HEK293 (cell line): ENCODE measurements around the gene OCA2.

ENCODE experiments used
- IKZF3 ChIP-seq: fragments of 450-650 bp; IDR thresholded peaks from 2 replicates; pipeline ENCODE4 v1.5.0; 2018; ENCODE audit warnings: missing biosample characterization, mild to moderate bottlenecking, missing genetic modification characterization, moderate library complexity
- REST ChIP-seq: fragments of 450-650 bp; formaldehyde crosslinking; IDR thresholded peaks from 2 replicates; pipeline ENCODE4 v1.5.1; 2016; ENCODE audit warnings: missing biosample characterization, missing genetic modification characterization
- ZNF121 ChIP-seq: fragments of 450-650 bp; formaldehyde crosslinking; IDR thresholded peaks from 2 replicates; pipeline ENCODE4 v1.5.1; 2016; ENCODE audit warnings: missing biosample characterization, missing genetic modification characterization
- TF ChIP-seq, protein P1 (sequence below): fragments of 450-650 bp; formaldehyde crosslinking; IDR thresholded peaks from 2 replicates; pipeline ENCODE4 v1.5.1; 2016; ENCODE audit warnings: missing biosample characterization, missing genetic modification characterization

GRCh38 chr15:27851858-27852210 is 247.3 kb downstream of the OCA2 start:
- TF ChIP-seq IKZF3 (no peak), REST (tag by site-specific recombination) (no peak), ZNF121 (tag by site-specific recombination) (no peak)
- TF ChIP-seq, protein P1, sequence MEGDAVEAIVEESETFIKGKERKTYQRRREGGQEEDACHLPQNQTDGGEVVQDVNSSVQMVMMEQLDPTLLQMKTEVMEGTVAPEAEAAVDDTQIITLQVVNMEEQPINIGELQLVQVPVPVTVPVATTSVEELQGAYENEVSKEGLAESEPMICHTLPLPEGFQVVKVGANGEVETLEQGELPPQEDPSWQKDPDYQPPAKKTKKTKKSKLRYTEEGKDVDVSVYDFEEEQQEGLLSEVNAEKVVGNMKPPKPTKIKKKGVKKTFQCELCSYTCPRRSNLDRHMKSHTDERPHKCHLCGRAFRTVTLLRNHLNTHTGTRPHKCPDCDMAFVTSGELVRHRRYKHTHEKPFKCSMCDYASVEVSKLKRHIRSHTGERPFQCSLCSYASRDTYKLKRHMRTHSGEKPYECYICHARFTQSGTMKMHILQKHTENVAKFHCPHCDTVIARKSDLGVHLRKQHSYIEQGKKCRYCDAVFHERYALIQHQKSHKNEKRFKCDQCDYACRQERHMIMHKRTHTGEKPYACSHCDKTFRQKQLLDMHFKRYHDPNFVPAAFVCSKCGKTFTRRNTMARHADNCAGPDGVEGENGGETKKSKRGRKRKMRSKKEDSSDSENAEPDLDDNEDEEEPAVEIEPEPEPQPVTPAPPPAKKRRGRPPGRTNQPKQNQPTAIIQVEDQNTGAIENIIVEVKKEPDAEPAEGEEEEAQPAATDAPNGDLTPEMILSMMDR (tag by site-specific recombination): no peak
